Endothelial cell (in vitro differentiated cells): ENCODE data around the gene TMX3. TPM values are rescaled to one million over a fixed set of nuclear protein-coding genes. Genes with fewer than 3 reads are reported as not detected.

Source experiments
- DNase-seq: peaks from one replicate; pipeline ENCODE4 v3.0.0; 2021; ENCODE audit warnings: low spot score
- H3K27ac Mint-ChIP-seq: one replicate; pipeline ENCODE4 v1.8.0; 2021; ENCODE audit warnings: mixed read lengths, inconsistent platforms; ENCODE audit not compliant: unreplicated experiment
- H3K27me3 Mint-ChIP-seq: one replicate; pipeline ENCODE4 v1.8.0; 2021; ENCODE audit warnings: mild to moderate bottlenecking, moderate library complexity, mixed read lengths, inconsistent platforms; ENCODE audit not compliant: unreplicated experiment
- H3K36me3 Mint-ChIP-seq: one replicate; pipeline ENCODE4 v1.8.0; 2021; ENCODE audit warnings: mild to moderate bottlenecking, low read depth, mixed read lengths, inconsistent platforms; ENCODE audit not compliant: unreplicated experiment
- H3K4me1 Mint-ChIP-seq: one replicate; pipeline ENCODE4 v1.8.0; 2021; ENCODE audit warnings: mild to moderate bottlenecking, mixed read lengths, inconsistent platforms; ENCODE audit not compliant: unreplicated experiment
- H3K4me3 Mint-ChIP-seq: one replicate; pipeline ENCODE4 v1.8.0; 2021; ENCODE audit warnings: mild to moderate bottlenecking, mixed read lengths, inconsistent platforms; ENCODE audit not compliant: unreplicated experiment
- H3K9me3 Mint-ChIP-seq: one replicate; pipeline ENCODE4 v1.8.0; 2021; ENCODE audit warnings: mixed read lengths, inconsistent platforms; ENCODE audit not compliant: unreplicated experiment
- CTCF ChIP-seq: fragments of 200-600 bp; sonication (generic); IDR thresholded peaks from one replicate; pipeline ENCODE4 v1.5.0; 2021; ENCODE audit warnings: antibody characterized with exemption; ENCODE audit not compliant: unreplicated experiment
- total RNA-seq: library from RNA; stranded (reverse); fragmentation: NEBNext Ultra II Directional; extraction: Animal tissue kit (Norgen Biotek cat#: 25700); gene quantifications from one replicate; pipeline ENCODE4 v1.2.1, GENCODE V29; 2021; ENCODE audit not compliant: unreplicated experiment

Gene TMX3
- total RNA-seq, 1 donor from 2014 or later, result 57.0 TPM

DNA sequence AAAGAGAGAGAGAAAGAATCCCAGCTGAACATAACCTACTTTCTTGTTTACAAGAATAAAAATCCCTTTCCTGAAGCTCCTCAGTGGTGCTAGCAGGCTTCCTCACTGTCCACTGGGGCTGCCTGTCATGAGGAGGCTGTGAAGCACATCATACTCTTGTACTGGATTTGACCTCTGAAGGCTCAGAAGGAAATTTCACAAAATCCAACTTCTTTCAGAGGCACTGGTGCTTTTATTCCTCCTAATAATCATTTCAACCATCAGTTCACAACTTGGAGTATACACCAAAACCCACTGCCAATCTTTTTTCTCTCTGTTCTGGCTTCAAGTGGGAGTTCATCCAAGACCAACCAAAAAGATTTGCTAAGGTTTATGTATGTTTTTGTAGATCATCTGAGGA is 48.5 kb downstream of the TMX3 start:
- Mint-ChIP-seq H3K4me1 (peaks cover 2% of the 10 kb centered on the region), H3K36me3 (no peaks in the 10 kb centered on the region), H3K4me3 (no peak overlapping the region), H3K9me3 (no peaks in the 10 kb centered on the region), H3K27ac (no peak overlapping the region), H3K27me3 (peaks cover under 1% of the 10 kb centered on the region)
- no peak for DNase-seq
- no peak for TF ChIP-seq CTCF

GRCh38 chr18:68665628-68666027 is 49.3 kb downstream of the TMX3 start:
- H3K27ac Mint-ChIP-seq, result no peak overlapping the region
- no peaks in the 10 kb centered on the region for H3K9me3 Mint-ChIP-seq
- peaks cover 2% of the 10 kb centered on the region for H3K4me1 Mint-ChIP-seq
- H3K4me3 Mint-ChIP-seq, result no peak overlapping the region
- H3K36me3 Mint-ChIP-seq, result no peaks in the 10 kb centered on the region
- peaks cover 3% of the 10 kb centered on the region for H3K27me3 Mint-ChIP-seq
- DNase-seq, result no peak
- no peak for TF ChIP-seq CTCF

DNA sequence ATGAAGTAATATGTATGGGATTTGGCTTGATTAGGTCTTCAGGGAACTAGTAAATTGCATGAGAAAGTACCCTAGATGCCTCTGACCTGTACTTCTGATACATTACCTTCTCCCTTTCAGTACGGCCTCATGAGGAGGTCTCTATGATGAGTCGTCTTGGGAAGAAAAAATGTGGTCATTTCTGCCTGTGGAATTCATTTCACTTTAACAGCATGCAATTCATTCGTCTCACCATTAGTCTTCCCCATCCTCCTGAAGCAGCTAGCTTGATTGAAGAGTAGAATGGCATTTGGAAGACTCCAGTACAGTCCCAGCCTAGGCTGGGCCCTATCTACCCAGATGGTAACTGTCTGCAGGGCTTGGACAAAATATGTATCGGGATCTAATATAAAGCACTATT is 52.2 kb downstream of the TMX3 start:
- peaks cover 2% of the 10 kb centered on the region for H3K4me1 Mint-ChIP-seq

DNA sequence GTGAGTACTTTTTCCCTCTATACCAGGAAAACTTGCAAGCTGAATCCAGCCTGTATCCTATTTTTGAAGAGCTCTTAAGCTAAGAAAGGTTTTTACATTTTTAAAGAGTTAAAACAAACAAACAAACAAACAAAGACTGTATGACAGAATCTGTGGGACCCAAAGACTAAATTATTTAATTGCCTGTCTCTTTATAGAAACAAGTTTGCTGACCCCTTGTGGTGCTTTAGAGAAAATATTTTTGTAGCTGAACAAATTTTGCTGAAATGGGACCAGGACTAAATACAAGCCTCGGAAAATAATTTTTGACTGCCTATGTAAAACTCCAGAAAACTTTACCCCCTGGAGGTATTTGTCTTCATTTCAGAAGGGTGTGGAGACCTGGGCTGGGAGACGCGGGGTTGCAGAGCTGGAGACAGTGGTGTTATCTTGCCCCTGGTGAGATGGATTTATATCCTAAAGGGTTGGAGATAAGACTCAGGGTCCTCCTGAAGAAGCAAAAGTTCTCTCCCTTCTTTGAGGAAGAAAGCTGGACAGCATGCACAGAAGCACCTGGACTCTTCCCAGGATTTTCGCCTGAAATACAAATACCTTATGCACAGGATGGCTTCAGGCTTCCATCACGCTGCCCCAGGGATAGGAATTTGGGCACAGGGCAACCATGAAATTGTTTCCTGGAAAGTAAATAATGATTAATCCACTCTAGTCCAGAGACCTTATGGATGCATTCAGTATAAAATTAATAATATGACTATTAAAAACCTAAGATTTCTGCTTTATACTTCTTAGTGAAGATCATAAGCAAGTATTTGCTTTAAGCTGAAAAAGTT is 54.3 kb downstream of the TMX3 start:
- DNase-seq, result no peak

More for the DNA sequence above, 52.2 kb downstream of the TMX3 start:
- peaks cover 3% of the 10 kb centered on the region for H3K27me3 Mint-ChIP-seq
- no peak for DNase-seq
- no peaks in the 10 kb centered on the region for H3K9me3 Mint-ChIP-seq
- no peak overlapping the region for H3K4me3 Mint-ChIP-seq
- no peak overlapping the region for H3K27ac Mint-ChIP-seq
- no peaks in the 10 kb centered on the region for H3K36me3 Mint-ChIP-seq
- TF ChIP-seq CTCF, result no peak

More for the DNA sequence above, 54.3 kb downstream of the TMX3 start:
- no peak overlapping the region for H3K27ac Mint-ChIP-seq
- no peaks in the 10 kb centered on the region for H3K36me3 Mint-ChIP-seq
- TF ChIP-seq CTCF, result peak; percentile 61
- H3K4me1 Mint-ChIP-seq, result no peaks in the 10 kb centered on the region
- H3K27me3 Mint-ChIP-seq, result peaks cover 3% of the 10 kb centered on the region
- no peak overlapping the region for H3K4me3 Mint-ChIP-seq
- H3K9me3 Mint-ChIP-seq, result no peaks in the 10 kb centered on the region
